Epithelial cell of esophagus (primary cell): Measurements from ENCODE around the gene GPN3.
"Not testable (repeated sequence)": the region's sequence is repeated elsewhere in the genome, so short reads cannot be mapped to it uniquely, and the experiment has no call there.

Experiments
- DNase-seq: peaks from one replicate; pipeline ENCODE4 v3.0.0; 2010; ENCODE audit warnings: low read depth
- H3K4me3 ChIP-seq: 2 replicates; pipeline ENCODE4 v1.5.1; 2011; ENCODE audit warnings: mild to moderate bottlenecking, low read length, control low read depth
- TF ChIP-seq, protein P1 (sequence below): IDR thresholded peaks from 2 replicates; pipeline ENCODE4 v1.5.1; 2011; ENCODE audit warnings: low read depth, mild to moderate bottlenecking, low read length, control low read depth, inconsistent platforms; ENCODE audit not compliant: insufficient read depth; ENCODE audit errors: missing control alignments

Gene GPN3

DNA sequence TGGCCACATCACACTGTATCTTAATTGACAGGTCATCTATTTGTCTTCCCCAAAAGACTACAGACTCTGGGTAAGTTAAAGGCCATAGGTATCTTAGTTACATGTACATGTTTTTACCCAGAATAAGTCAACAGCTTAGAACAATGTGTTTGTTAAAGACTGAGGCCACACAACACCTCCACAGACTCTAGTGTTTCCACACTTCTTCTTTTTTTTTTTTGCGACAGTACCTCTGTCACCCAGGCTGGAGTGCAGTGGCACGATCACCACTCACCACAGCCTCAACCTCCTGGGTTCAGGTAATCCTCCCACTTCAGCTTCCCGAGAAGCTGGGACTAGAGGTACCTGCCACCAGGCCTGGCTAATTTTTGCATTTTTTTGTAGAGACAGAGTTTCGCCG lies 1.3 kb downstream of the GPN3 start:
- H3K4me3 ChIP-seq = peak overlapping the region; percentile 77
- no peak for DNase-seq
- TF ChIP-seq, protein P1, sequence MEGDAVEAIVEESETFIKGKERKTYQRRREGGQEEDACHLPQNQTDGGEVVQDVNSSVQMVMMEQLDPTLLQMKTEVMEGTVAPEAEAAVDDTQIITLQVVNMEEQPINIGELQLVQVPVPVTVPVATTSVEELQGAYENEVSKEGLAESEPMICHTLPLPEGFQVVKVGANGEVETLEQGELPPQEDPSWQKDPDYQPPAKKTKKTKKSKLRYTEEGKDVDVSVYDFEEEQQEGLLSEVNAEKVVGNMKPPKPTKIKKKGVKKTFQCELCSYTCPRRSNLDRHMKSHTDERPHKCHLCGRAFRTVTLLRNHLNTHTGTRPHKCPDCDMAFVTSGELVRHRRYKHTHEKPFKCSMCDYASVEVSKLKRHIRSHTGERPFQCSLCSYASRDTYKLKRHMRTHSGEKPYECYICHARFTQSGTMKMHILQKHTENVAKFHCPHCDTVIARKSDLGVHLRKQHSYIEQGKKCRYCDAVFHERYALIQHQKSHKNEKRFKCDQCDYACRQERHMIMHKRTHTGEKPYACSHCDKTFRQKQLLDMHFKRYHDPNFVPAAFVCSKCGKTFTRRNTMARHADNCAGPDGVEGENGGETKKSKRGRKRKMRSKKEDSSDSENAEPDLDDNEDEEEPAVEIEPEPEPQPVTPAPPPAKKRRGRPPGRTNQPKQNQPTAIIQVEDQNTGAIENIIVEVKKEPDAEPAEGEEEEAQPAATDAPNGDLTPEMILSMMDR = no peak

DNA sequence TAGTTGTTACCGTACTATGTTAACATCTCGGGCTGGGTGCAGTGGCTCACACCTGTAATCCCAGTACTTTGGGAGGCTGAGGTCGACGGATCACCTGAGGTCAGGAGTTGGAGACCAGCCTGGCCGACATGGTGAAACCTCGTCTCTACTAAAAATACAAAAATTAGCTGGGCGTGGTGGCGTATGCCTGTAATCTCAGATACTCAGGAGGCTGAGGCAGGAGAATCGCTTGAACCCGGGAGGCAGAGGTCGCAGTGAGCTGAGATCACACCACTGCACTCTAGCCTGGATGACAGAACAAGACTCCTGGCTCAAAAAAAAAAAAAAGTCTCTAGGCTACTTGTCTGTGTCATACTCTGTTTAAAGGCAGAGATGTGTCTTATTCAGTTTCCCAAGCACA lies 2.3 kb downstream of the GPN3 start:
- H3K4me3 ChIP-seq, DNase-seq: not testable (repeated sequence)

DNA sequence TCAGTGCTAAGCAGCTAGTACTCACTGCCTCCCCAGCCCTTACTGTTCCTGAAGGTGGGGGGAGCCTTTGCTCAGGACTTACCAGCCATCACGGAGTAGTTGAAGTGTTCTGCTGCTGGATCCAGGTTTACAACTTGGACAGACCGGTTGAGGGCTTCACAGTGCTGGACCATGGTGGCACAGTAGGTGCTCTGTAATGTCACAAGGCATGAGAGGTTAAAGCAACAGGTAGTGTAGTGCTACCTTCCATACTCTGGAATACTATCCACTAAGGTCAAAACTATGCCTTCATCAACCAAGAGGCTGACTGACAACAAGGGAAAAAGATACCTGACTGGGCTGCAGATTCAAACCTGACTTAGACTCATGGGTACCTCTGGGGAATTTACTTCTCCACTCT lies 3.0 kb downstream of the GPN3 start:
- H3K4me3 ChIP-seq = no peak overlapping the region
- DNase-seq = no peak
- TF ChIP-seq, protein P1 = no peak

DNA sequence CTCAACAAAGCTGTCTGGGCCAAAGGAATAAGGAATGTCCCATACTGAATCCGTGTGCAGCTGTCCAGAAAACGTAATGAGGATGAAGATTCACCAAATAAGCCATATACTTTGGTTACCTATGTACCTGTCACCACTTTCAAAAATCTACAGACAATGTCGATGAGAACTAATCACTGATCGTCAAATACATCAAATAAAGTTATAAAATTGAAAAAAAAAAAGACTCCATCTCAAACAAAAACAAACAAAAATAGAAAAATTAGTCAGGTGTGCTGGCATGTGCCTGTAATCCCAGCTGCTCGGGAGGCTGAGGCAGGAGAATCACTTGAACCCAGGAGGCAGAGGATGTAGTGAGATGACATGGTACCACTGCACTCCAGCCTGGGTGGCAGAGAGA lies 6.9 kb downstream of the GPN3 start:
- not testable (repeated sequence) for DNase-seq

DNA sequence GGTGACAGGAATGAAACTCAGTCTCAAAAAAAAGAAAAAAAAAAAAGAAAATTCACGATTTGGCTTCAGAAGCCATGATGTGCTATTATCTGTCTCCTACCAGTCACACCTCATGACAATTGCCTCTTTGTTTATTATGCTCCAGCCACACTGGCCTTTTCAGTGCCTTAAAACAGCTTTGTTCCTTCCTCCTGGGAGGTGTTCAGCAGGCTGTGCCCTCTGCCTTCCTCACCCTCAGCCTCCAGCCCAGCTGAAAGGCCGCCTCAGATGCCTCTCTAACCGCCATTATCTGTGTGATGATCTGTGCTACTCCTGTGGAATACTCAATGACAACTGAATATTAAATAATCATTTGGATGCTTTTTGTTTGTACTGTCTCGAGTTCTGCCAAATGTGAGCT lies 9.3 kb downstream of the GPN3 start:
- DNase-seq = no peak
- TF ChIP-seq, protein P1 = no peak

More for the DNA sequence above, 6.9 kb downstream of the GPN3 start:
- H3K4me3 ChIP-seq = not testable (repeated sequence)

DNA sequence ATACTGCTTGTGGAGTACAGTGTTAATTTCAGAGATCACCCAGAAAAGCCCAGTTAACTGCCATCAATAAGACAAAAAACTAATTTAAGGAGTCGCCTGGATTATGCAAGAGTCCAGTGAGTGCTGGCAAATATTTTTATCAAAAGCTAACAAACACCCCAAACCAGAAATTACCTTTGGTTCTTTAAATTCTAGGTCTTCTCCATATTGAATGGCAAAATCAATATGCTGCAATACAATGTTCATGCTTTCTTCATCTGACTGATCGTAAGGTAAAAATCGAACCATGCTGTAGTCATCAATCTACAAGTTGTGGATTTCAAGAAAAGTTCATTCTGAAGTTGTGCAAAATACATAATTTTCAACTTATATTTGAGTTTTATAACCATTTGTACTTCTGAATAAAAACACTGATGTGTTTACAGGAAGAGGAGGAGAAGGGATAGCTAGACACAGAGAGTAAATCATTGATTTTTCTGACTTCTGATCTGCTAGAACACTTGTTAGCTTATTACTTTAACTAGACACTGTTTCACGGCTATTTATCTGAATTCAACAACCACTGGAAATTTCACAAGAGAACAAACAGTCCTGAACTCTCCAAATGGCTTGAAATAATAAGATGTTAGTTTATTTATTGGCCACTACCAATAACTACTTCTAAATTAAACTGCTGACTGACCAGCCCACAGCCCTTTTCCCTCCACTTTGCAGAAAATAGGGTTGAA lies 14.3 kb downstream of the GPN3 start:
- no peak overlapping the region for H3K4me3 ChIP-seq
- TF ChIP-seq, protein P1 = no peak
- no peak for DNase-seq

More for the DNA sequence above, 9.3 kb downstream of the GPN3 start:
- H3K4me3 ChIP-seq = no peak overlapping the region

DNA sequence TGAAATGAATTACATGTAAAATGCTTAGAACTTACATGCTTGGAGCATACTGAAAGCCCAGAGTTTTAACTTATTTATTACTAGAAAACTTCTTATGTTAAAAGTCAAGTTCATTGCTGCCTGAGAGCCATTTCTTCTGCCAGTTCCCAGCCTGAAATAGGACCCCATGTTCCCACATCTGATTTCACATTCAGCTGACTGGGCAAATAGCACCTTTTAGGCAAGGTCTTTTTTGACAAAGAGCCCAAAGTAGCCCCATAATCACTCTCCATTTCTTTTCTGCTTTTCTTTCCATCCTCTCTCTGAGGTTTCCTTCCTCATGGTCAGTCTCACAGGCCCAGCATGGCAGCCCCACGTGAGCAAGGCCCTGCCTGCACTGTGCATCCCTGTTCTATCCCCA lies 16.8 kb downstream of the GPN3 start:
- TF ChIP-seq, protein P1 = no peak
- no peak for DNase-seq
- H3K4me3 ChIP-seq = no peak overlapping the region

DNA sequence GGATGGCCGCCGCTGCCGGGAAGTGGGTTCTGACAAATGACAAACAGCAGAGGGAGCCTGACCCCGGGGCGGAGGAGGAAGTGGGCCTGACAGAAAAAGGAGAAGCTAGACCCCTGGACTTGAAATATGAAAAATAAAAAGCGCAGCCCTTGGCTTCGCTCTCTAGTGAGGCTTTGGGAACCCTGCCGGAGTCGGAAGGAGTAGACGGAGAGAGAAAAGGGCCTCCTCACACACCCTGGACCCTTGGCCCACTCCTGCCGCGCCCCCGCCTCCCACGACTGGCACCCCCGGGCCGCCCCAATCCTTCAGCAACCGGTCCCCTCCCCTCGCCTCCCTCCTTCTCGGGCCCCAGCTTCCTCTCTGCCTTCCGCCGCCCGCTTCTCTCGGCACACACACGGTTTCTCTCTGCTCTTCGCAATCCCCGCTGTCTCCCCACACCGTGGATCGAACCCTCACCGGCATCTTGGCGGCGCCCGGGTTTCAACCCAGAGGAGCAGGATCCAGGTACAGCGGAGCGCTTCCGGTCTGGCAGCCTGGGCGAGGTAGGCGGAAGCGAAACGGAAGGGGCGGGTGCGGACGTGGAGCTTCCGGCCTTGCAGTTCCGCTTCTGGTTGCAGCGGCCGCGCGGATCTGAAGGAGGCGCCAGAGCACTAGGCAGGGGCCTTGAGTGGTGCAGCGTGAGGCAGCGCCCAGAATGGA lies 18.1 kb downstream of the GPN3 start, which contains the start of gene ARPC3:
Gene ARPC3 (minus strand): TSS at position 539 of the 699 bp plus-strand sequence. CDS start 77 bp downstream, at position 462.
- peak; percentile 97 for DNase-seq
- TF ChIP-seq, protein P1 = peak; percentile 83
- peak within 1 kb of the TSS; percentile 91 for H3K4me3 ChIP-seq
